ENCODE data around the gene PARP9.

Gene PARP9

GRCh38 chr3:122488262-122488973 is 75.7 kb downstream of the PARP9 start:
- in situ Hi-C loops (cut with MboI; ENCODE audit: low sequenced_read_pairs) = no loop called here

GRCh38 chr3:122484985-122485384 is 79.1 kb downstream of the PARP9 start:
- in situ Hi-C loops (cut with MboI; ENCODE audit: low sequenced_read_pairs) = no loop called here

- in situ Hi-C loops (cut with MboI; ENCODE audit: low sequenced_read_pairs) = no loop called here
Observed at GRCh38 chr3:122481390-122481789, 82.7 kb downstream of the PARP9 start.
